GM12875 (cell line): ENCODE measurements around the gene MTM1.

ENCODE experiments used
- H3K4me3 ChIP-seq: one replicate; pipeline ENCODE4 v1.5.1; 2011; ENCODE audit warnings: low read depth, low read length, control low read depth
- TF ChIP-seq, protein P1 (sequence below): IDR thresholded peaks from 2 replicates; pipeline ENCODE4 v1.5.1; 2011; ENCODE audit warnings: low read depth, mild to moderate bottlenecking, control low read depth, inconsistent platforms, low read length, moderate library complexity, borderline replicate concordance; ENCODE audit not compliant: insufficient read depth

MTM1 gene

DNA sequence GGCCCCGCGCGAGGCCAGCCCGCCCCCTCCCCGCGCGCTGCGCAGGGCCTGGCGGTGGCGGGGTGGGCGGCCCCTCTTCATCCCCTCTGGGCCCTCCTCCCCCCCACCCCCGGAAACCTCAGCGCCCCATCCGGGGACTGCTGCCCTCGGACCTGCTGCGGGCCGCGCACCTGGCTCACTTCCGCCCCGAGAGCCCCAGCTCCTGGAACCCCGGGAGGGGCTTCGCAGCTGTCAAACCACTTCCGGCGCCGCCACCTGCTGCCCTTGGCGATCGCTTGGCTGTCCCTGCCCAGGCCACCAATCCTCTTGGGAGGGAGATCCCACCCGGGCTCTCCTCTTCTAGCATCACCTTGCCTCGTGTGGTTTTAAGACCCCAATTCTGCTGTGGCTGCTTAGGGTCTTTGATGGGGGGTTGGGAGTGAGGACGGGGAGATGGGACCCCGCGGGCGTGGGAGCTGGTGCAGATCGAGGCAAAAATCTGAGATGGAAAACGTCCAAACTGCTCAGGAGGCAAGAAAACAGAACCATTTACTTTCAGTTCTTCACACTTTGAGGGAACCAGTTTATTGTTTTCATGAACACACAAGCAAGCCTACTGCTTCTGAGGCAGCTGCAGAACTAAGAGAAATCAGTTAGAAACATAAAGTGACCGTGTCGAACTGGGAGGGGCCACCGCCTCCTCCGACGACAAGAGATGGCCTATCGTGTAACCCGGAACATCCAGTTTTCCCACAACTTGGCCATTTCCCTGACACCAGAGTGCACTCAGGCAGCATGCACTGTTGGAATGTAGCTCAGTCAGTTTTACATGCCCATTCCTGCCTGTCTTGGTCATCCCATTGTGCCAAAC lies 125.5 kb downstream of the MTM1 start:
- peak overlapping the region; percentile 57 for H3K4me3 ChIP-seq

DNA sequence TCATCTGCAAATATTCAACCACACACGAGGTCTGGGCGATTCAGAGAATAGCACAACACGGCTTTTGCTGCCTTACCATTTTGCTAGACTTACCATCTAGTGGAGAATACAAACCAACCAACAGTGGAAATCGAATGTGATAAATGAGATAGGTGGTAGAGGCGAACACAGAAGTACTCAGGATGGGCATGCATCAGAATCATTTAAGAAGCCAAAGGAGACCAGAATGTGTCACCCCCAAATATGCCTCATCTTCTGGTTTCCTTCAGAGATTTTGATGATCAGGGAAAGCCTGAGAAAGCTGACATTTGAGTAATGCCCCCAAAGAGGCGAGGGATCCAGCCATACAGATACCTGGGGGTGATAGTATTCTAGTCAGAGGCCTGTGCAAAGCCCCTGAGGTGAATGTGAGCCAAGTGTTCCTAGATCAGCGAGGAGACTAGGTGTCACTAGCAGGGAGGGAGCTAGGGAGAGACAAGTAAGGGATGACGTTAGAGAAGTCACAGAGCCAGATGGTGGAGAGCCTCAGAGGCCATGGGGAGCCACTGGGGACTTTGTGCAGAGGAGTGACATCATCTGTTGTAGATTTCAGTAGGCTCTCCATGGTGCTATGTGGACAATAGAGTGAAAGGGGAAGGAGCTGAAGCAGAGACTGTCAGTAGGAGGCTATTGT lies 126.5 kb downstream of the MTM1 start:
- TF ChIP-seq, protein P1, sequence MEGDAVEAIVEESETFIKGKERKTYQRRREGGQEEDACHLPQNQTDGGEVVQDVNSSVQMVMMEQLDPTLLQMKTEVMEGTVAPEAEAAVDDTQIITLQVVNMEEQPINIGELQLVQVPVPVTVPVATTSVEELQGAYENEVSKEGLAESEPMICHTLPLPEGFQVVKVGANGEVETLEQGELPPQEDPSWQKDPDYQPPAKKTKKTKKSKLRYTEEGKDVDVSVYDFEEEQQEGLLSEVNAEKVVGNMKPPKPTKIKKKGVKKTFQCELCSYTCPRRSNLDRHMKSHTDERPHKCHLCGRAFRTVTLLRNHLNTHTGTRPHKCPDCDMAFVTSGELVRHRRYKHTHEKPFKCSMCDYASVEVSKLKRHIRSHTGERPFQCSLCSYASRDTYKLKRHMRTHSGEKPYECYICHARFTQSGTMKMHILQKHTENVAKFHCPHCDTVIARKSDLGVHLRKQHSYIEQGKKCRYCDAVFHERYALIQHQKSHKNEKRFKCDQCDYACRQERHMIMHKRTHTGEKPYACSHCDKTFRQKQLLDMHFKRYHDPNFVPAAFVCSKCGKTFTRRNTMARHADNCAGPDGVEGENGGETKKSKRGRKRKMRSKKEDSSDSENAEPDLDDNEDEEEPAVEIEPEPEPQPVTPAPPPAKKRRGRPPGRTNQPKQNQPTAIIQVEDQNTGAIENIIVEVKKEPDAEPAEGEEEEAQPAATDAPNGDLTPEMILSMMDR: no peak
- peak overlapping the region; percentile 26 for H3K4me3 ChIP-seq

More for the DNA sequence above, 125.5 kb downstream of the MTM1 start:
- TF ChIP-seq, protein P1: no peak

DNA sequence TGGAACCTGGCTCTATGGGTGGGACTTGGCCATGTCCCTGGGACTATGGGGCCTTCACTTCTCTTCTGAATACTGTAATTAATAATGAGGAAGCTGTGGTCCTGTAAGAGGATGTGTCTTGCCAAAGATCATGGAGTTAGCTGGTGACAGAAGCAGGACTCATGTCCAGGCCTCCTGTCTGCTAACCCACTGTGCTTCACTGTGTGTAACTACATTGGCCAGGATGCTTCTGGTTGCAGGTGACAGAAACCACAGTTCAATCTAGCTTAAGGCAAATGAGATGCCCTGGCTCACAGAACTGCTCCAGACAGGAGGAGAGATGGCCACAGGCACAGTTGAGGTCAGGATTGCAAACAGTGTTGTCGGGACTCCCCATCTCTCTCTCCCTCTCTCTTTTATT lies 127.9 kb downstream of the MTM1 start:
- no peak overlapping the region for H3K4me3 ChIP-seq
- TF ChIP-seq, protein P1: no peak

DNA sequence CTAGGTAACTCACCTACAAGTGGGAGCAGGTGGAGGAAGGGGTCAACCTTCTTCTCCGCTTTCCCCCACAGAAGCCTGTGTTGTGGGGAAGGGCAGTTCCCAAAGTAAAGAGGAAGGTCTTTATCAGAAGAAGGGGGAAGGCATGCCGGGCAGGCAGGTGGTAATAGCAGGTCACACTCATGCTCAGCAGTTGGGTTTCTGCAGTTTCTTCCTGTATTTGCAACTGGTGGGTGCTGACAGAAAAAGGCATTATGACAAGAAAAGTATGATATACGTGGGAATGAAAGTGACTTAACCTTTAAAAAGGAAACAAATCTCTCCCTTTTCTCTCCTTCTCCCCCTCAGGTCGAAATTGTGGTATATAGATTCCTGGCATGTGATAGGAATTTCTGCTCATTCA lies 128.4 kb downstream of the MTM1 start:
- TF ChIP-seq, protein P1: no peak
- H3K4me3 ChIP-seq: no peak overlapping the region

DNA sequence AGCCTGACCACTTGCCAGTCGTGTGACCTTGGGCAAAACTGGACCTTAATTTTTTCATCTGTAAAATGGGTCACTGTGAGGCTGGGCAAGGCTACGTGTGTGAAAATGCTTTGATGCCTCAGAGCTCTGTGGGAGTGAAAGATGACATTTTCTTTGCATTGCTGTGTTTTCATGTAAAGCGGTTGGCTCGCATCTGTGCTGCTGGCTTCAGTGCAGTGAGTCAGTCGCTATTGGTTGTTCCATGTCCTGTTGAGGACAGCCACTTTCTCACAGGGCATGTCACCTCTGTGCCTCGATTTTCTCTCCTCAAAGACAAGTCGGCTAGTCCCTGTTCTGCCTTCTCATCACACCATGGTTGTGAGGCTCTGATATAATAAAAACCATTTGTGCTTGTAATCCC lies 129.2 kb downstream of the MTM1 start:
- TF ChIP-seq, protein P1: no peak
- no peak overlapping the region for H3K4me3 ChIP-seq

DNA sequence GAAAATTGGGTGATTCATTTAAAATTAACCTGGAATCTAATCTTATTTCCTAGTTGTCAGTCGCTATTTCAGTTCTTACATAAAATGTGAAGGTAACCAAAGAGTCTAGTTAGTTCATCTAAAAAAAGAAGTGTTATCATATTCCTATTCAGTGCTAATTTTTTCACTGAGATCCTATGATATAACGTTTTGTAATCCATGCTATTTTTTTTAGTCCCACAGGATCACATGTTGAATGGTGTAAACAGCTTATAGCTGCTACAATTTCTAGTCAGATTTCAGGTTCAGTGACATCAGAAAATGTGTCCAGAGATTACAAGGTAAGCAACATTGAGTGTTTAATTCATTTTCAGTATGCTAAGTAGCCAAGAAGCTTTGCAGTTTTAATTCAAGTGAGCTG lies 130.6 kb downstream of the MTM1 start:
- no peak overlapping the region for H3K4me3 ChIP-seq
- TF ChIP-seq, protein P1: no peak
